Upper lobe of left lung (tissue), 6 donors: ENCODE data around the gene RARB. TPM values are rescaled to one million over a fixed set of nuclear protein-coding genes. Genes with fewer than 3 reads are reported as not detected.

ENCODE experiments used
- ATAC-seq, 2 donors: fragments of 200-7000 bp; cut with Tn5 transposase; one replicate each; pipeline ENCODE4 v1.9.1; 2022; ENCODE audit warnings: mild to moderate bottlenecking in 2 of 2, moderate library complexity in 2 of 2; ENCODE audit not compliant: low FRiP score in 2 of 2
- DNase-seq, 2 donors: peaks; one replicate each; pipeline ENCODE4 v3.0.0-alpha.2; 2019 to 2020
- H3K27ac ChIP-seq, 4 donors: fragments of 200-600 bp; sonication (generic); one replicate each; pipeline ENCODE4 v1.5.1; 2016 to 2019
- H3K27me3 ChIP-seq, 4 donors: fragments of 200-600 bp; sonication (generic); one replicate each; pipeline ENCODE4 v1.5.1; 2017 to 2019
- H3K36me3 ChIP-seq, 4 donors: fragments of 200-600 bp; sonication (generic); one replicate each; pipeline ENCODE4 v1.5.1; 2016 to 2019
- H3K4me1 ChIP-seq, 4 donors: fragments of 200-600 bp; sonication (generic); one replicate each; pipeline ENCODE4 v1.5.1; 2018 to 2019
- H3K4me3 ChIP-seq, 4 donors: fragments of 200-600 bp; sonication (generic); one replicate each; pipeline ENCODE4 v1.5.1; 2017 to 2019; ENCODE audit warnings: mild to moderate bottlenecking in 2 of 4, moderate library complexity in 1 of 4
- H3K9me3 ChIP-seq, 4 donors: fragments of 200-600 bp; sonication (generic); one replicate each; pipeline ENCODE4 v1.5.1; 2018 to 2019
- EP300 ChIP-seq, 4 donors: sonication (generic); formaldehyde crosslinking; IDR thresholded peaks; one replicate each; pipeline ENCODE4 v1.5.1; 2017; ENCODE audit warnings: antibody characterized with exemption in 4 of 4, control low read depth in 2 of 4
- POLR2A ChIP-seq, 4 donors: fragments of 450-650 bp; IDR thresholded peaks; one replicate each; pipeline ENCODE4 v1.5.1; 2016 to 2017; ENCODE audit warnings: antibody characterized with exemption in 4 of 4, mild to moderate bottlenecking in 2 of 4
- POLR2AphosphoS5 ChIP-seq, 2 donors: sonication (generic); formaldehyde crosslinking; IDR thresholded peaks; one replicate each; pipeline ENCODE4 v1.5.1; 2017; ENCODE audit warnings: antibody characterized with exemption in 2 of 2
- WGBS, 2 donors: methylation state at CpG; one replicate each; pipeline ENCODE4 v1.1.5; 2017 to 2018; 5-methylcytosine and 5-hydroxymethylcytosine counted together
- total RNA-seq, 6 donors: library from RNA; depleted of rRNA in 4 of 6; stranded (reverse); fragments of >200 nt in 4 of 6; gene quantifications; one replicate each; pipeline versions ENCODE4 v1.1.0 to v1.2.1, GENCODE V29; 2016 to 2021
- TF ChIP-seq, protein P1 (sequence below), 6 experiments: fragments of 450-650 bp in 4 of 6; fragments of 200-600 bp in 2 of 6; sonication (generic) in 2 of 6; IDR thresholded peaks; one replicate each; pipeline ENCODE4 v1.5.1; 2016 to 2019; ENCODE audit warnings: antibody characterized with exemption in 6 of 6
- donor health status: DM: no; HTN: no; CAD: no; lungs with moderate emphysema.
- donor health status: DM: no; HTN: yes; CAD: no; lungs with severe emphysema.

RARB gene
- total RNA-seq, 6 donors from 2014 or later, result 3.9 to 15.4 (median 6.4) TPM

DNA sequence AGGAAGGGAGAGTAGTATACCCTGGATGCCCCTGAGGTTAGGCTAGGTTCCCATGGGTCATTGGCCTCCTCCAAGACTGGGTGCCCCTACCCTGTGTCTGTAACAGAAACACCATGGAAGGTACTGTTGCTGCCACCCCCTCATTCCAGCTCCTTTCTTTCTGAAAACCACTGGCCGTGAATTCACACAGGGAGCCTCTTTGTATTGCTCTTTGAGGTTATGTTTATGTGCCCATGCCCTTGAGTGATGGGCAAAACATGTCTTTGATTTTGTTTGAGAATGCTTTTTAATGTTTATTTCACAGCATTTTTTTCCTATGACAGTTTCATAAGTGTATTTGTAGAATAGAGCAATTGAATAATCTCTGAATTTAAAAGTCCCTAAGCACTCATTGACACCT, 79.7 kb downstream of the RARB start:
- H3K9me3 ChIP-seq, result no peaks in the 10 kb centered on the region
- no peaks in the 10 kb centered on the region for H3K27me3 ChIP-seq
- whole genome bisulfite sequencing, 2 donors, result 74 to 78% methylated on average over 1 of the region's 1 CpG
- ATAC-seq, result no peak
- H3K4me3 ChIP-seq, result no peak overlapping the region
- DNase-seq, result no peak
- H3K36me3 ChIP-seq, result no peaks in the 10 kb centered on the region
- TF ChIP-seq POLR2A (IDR thresholded peaks at IDR 0.05) (no peak), EP300 (IDR thresholded peaks at IDR 0.05) (no peak), POLR2AphosphoS5 (IDR thresholded peaks at IDR 0.05) (no peak)
- TF ChIP-seq, protein P1, sequence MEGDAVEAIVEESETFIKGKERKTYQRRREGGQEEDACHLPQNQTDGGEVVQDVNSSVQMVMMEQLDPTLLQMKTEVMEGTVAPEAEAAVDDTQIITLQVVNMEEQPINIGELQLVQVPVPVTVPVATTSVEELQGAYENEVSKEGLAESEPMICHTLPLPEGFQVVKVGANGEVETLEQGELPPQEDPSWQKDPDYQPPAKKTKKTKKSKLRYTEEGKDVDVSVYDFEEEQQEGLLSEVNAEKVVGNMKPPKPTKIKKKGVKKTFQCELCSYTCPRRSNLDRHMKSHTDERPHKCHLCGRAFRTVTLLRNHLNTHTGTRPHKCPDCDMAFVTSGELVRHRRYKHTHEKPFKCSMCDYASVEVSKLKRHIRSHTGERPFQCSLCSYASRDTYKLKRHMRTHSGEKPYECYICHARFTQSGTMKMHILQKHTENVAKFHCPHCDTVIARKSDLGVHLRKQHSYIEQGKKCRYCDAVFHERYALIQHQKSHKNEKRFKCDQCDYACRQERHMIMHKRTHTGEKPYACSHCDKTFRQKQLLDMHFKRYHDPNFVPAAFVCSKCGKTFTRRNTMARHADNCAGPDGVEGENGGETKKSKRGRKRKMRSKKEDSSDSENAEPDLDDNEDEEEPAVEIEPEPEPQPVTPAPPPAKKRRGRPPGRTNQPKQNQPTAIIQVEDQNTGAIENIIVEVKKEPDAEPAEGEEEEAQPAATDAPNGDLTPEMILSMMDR (IDR thresholded peaks at IDR 0.05), result no peak
- H3K4me1 ChIP-seq, result peaks cover 0 to 6% (median 2%) of the 10 kb centered on the region in 4 donors
- peak overlapping the region in 3 of 4 donors; percentile 22 to 45 (median 26) for H3K27ac ChIP-seq

GRCh38 chr3:25508433-25508832, 80.4 kb downstream of the RARB start:
- H3K4me1 ChIP-seq, result peaks cover 0 to 6% (median 3%) of the 10 kb centered on the region in 4 donors
- no peaks in the 10 kb centered on the region for H3K9me3 ChIP-seq
- DNase-seq, result no peak
- TF ChIP-seq POLR2A (IDR thresholded peaks at IDR 0.05) (no peak), EP300 (IDR thresholded peaks at IDR 0.05) (no peak), POLR2AphosphoS5 (IDR thresholded peaks at IDR 0.05) (no peak)
- TF ChIP-seq, protein P1 (IDR thresholded peaks at IDR 0.05), result no peak
- H3K36me3 ChIP-seq, result no peaks in the 10 kb centered on the region
- WGBS, 2 donors, result 50 to 76% methylated on average over 1 of the region's 1 CpG
- no peak for ATAC-seq
- H3K27ac ChIP-seq, result peak overlapping the region in 3 of 4 donors; percentile 4 to 55 (median 45)
- H3K4me3 ChIP-seq, result no peak overlapping the region
- H3K27me3 ChIP-seq, result no peaks in the 10 kb centered on the region

- Histone ChIP-seq H3K36me3 (no peaks in the 10 kb centered on the region), H3K27ac (peak overlapping the region in 3 of 4 donors; percentile 26 to 72 (median 55)), H3K4me1 (peaks cover 0 to 6% (median 5%) of the 10 kb centered on the region in 4 donors), H3K4me3 (no peak overlapping the region), H3K9me3 (no peaks in the 10 kb centered on the region), H3K27me3 (no peaks in the 10 kb centered on the region)
- DNase-seq, result no peak
- TF ChIP-seq POLR2AphosphoS5 (IDR thresholded peaks at IDR 0.05), result no peak
- TF ChIP-seq, protein P1 (IDR thresholded peaks at IDR 0.05), result no peak
- TF ChIP-seq POLR2A (IDR thresholded peaks at IDR 0.05), result no peak
- WGBS, 2 donors, result 64 to 67% methylated on average over 4 of the region's 4 CpGs
- ATAC-seq, result peak in 1 of 2 donors; percentile 68
Measured at GRCh38 chr3:25508901-25509300, 80.8 kb downstream of the RARB start.

DNA sequence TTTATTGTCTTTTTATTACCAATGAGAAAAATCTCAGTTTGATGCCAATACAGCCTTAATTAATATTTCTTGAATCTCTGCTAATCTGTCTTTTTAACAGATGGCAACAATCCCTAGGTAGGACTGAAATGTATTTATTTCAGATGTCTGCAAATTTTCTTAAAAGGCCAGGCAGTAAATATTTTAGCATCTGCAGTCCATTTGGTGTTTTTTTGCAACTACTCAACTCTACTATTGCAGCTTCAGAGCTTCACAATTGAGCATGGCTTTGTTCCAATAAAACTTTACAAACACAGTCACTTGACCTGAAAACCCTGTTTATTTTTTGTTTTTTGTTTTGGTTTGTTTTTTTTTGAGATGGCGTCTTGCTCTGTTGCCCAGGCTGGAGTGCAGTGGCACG, 82.7 kb downstream of the RARB start:
- 82 to 85% methylated on average over 2 of the region's 2 CpGs for WGBS, 2 donors
- Histone ChIP-seq H3K36me3 (no peaks in the 10 kb centered on the region), H3K27me3 (no peaks in the 10 kb centered on the region), H3K4me3 (no peak overlapping the region), H3K27ac (no peak overlapping the region), H3K4me1 (peaks cover 0 to 8% (median 5%) of the 10 kb centered on the region in 4 donors), H3K9me3 (no peaks in the 10 kb centered on the region)
- DNase-seq (no peak), ATAC-seq (no peak)
- TF ChIP-seq POLR2AphosphoS5 (IDR thresholded peaks at IDR 0.05), result no peak
- no peak for TF ChIP-seq POLR2A (IDR thresholded peaks at IDR 0.05)
- TF ChIP-seq, protein P1 (IDR thresholded peaks at IDR 0.05), result no peak
- TF ChIP-seq EP300 (IDR thresholded peaks at IDR 0.05), result no peak
